A549 (cell line): ENCODE data around the gene GLB1L. TPM values are rescaled to one million over a fixed set of nuclear protein-coding genes. Genes with fewer than 3 reads are reported as not detected.

Experiments
- ATAC-seq, 2 experiments: fragments of 200-7000 bp in 1 of 2; fragments of >200 bp in 1 of 2; cut with Nextera tagmentation in 1 of 2; cut with Tn5 transposase in 1 of 2; 3 replicates each; pipeline versions ENCODE4 v1.8.0 to v1.9.1; 2018 to 2020; ENCODE audit warnings: mild to moderate bottlenecking in 1 of 2, moderate library complexity in 1 of 2
- CTCF ChIA-PET: fragments of 300-600 bp; sonication (Branson Sonifier 250); formaldehyde crosslinking; extraction: SDS; loops from one replicate; lab custom pipeline; 2021; ENCODE audit warnings: antibody characterized with exemption, inconsistent platforms; lab: Yijun Ruan, JAX
- POLR2A ChIA-PET: fragments of 350-600 bp; formaldehyde crosslinking; extraction: SDS; loops from one replicate; lab custom pipeline; 2021; ENCODE audit warnings: antibody characterized with exemption, inconsistent platforms; lab: Yijun Ruan, JAX
- DNase-seq, 2 experiments: peaks; one replicate each; pipeline versions ENCODE4 v3.0.0 to v3.0.0-alpha.2; 2011 to 2016; ENCODE audit warnings: low read depth in 1 of 2, low spot score in 1 of 2
- FAIRE-seq: peaks from 2 replicates; lab custom pipeline; 2011; peaks lifted over from hg19 to GRCh38; lab: Jason Lieb, UNC
- H3K27ac ChIP-seq, 2 experiments: fragments of >200 bp; sonication (Bioruptor Twin); formaldehyde crosslinking; 3 replicates each; pipeline ENCODE4 v1.5.1; 2016 to 2017
- H3K4me1 ChIP-seq: fragments of >200 bp; sonication (Bioruptor Twin); formaldehyde crosslinking; 3 replicates; pipeline ENCODE4 v1.6.1; 2016
- H3K4me2 ChIP-seq: fragments of >200 bp; sonication (Bioruptor Twin); formaldehyde crosslinking; 3 replicates; pipeline ENCODE4 v1.6.1; 2016
- H3K4me3 ChIP-seq: fragments of >200 bp; sonication (Bioruptor Twin); formaldehyde crosslinking; 3 replicates; pipeline ENCODE4 v1.5.1; 2016
- H3K9me3 ChIP-seq: fragments of >200 bp; sonication (Bioruptor Twin); formaldehyde crosslinking; 3 replicates; pipeline ENCODE4 v1.6.1; 2016
- CBX2 ChIP-seq: fragments of 200-600 bp; sonication (generic); IDR thresholded peaks from 2 replicates; pipeline ENCODE4 v1.6.1; 2016; ENCODE audit warnings: low read depth, mild to moderate bottlenecking, borderline replicate concordance
- CBX8 ChIP-seq: fragments of 200-600 bp; sonication (generic); IDR thresholded peaks from 2 replicates; pipeline ENCODE4 v1.6.1; 2016
- CEBPB ChIP-seq, 2 experiments: fragments of >200 bp in 1 of 2; sonication (Bioruptor Twin) in 1 of 2; formaldehyde crosslinking in 1 of 2; IDR thresholded peaks; 2 replicates each; pipeline ENCODE4 v1.6.1; 2012 to 2016
- E2F6 ChIP-seq: IDR thresholded peaks from 2 replicates; pipeline ENCODE4 v1.6.1; 2012; ENCODE audit warnings: low read depth, borderline replicate concordance
- EHMT2 ChIP-seq: fragments of 200-600 bp; sonication (generic); IDR thresholded peaks from 2 replicates; pipeline ENCODE4 v1.6.1; 2016; ENCODE audit warnings: antibody characterized with exemption, low read depth, mild to moderate bottlenecking, moderate library complexity
- EP300 ChIP-seq, 2 experiments: fragments of >200 bp; sonication (Bioruptor Twin); formaldehyde crosslinking; IDR thresholded peaks; 2 replicates in 1 of 2; 3 replicates in 1 of 2; pipeline ENCODE4 v1.6.1; 2016 to 2017
- FOSB ChIP-seq: fragments of 250-450 bp; sonication (Bioruptor Pico); IDR thresholded peaks from 2 replicates; pipeline ENCODE4 v1.5.0; 2020; ENCODE audit warnings: mild to moderate bottlenecking, moderate library complexity
- GATA3 ChIP-seq: IDR thresholded peaks from 2 replicates; pipeline ENCODE4 v1.6.1; 2012; ENCODE audit warnings: borderline replicate concordance
- HMGXB4 ChIP-seq: fragments of 250-450 bp; sonication (Bioruptor Pico); IDR thresholded peaks from 2 replicates; pipeline ENCODE4 v1.5.0; 2021; ENCODE audit warnings: mild to moderate bottlenecking, moderate library complexity, borderline replicate concordance
- KDM1A ChIP-seq: fragments of 200-600 bp; sonication (generic); IDR thresholded peaks from 2 replicates; pipeline ENCODE4 v1.6.1; 2016; ENCODE audit warnings: low read depth, mild to moderate bottlenecking
- KDM5A ChIP-seq: fragments of 200-600 bp; sonication (generic); IDR thresholded peaks from 2 replicates; pipeline ENCODE4 v1.6.1; 2016; ENCODE audit warnings: antibody characterized with exemption, mild to moderate bottlenecking
- MAX ChIP-seq: IDR thresholded peaks from 2 replicates; pipeline ENCODE4 v1.6.1; 2012
- MYC ChIP-seq: IDR thresholded peaks from 2 replicates; pipeline ENCODE4 v1.6.1; 2012; ENCODE audit warnings: mild to moderate bottlenecking, inconsistent platforms, low read length, improper control_type of control experiment, borderline replicate concordance
- NPAS2 ChIP-seq: fragments of 250-450 bp; sonication (Bioruptor Pico); IDR thresholded peaks from 2 replicates; pipeline ENCODE4 v1.8.0; 2022; ENCODE audit warnings: mild to moderate bottlenecking, moderate library complexity, borderline replicate concordance
- NR3C1 ChIP-seq: fragments of >200 bp; sonication (Bioruptor Twin); formaldehyde crosslinking; IDR thresholded peaks from 3 replicates; pipeline ENCODE4 v1.6.1; 2017
- PBX3 ChIP-seq: IDR thresholded peaks from 2 replicates; pipeline ENCODE4 v1.6.1; 2012
- RAD21 ChIP-seq, 2 experiments: fragments of >200 bp in 1 of 2; sonication (Bioruptor Twin) in 1 of 2; formaldehyde crosslinking in 1 of 2; IDR thresholded peaks in 1 of 2; conservative IDR thresholded peaks in 1 of 2; 2 replicates in 1 of 2; 3 replicates in 1 of 2; pipeline ENCODE4 v1.6.1; 2012 to 2018; ENCODE audit warnings: inconsistent platforms in 1 of 2
- RCOR1 ChIP-seq: fragments of 150-350 bp; IDR thresholded peaks from 2 replicates; pipeline ENCODE4 v1.6.1; 2014; ENCODE audit warnings: antibody characterized with exemption, low read length, low read depth
- REST ChIP-seq: fragments of 200-600 bp; sonication (generic); IDR thresholded peaks from 2 replicates; pipeline ENCODE4 v1.6.1; 2016; ENCODE audit warnings: antibody characterized with exemption, mild to moderate bottlenecking, moderate library complexity
- SMC3 ChIP-seq: fragments of >200 bp; sonication (Bioruptor Twin); formaldehyde crosslinking; IDR thresholded peaks from 3 replicates; pipeline ENCODE4 v1.6.1; 2018; ENCODE audit warnings: inconsistent platforms
- WGBS: methylation state at CpG from one replicate; pipeline ENCODE4 v1.1.6; 2017; ENCODE audit errors: missing lambda C conversion rate; 5-methylcytosine and 5-hydroxymethylcytosine counted together
- polyA plus RNA-seq, 4 experiments: library from polyadenylated mRNA; depleted of rRNA in 3 of 4; stranded (reverse); fragments of >200 nt; fragmentation: RNase III in 1 of 4; extraction: RNeasy Plus Mini Kit Qiagen cat#74134 plus additional on column Dnase treatment in 1 of 4; gene quantifications; 2 replicates in 3 of 4; 3 replicates in 1 of 4; pipeline ENCODE4 v1.2.3, GENCODE V29; 2011 to 2017

GLB1L gene
- polyA plus RNA-seq, 2 of the 4 experiments (the other 2 are of a cell fraction), result 5.9 to 8.7 TPM

- POLR2A ChIA-PET, result no interaction called here
- no peak for ATAC-seq
- no peak for FAIRE-seq
- CTCF ChIA-PET, result interaction anchor here (0.7 to 4.6 kb wide), 9 partner anchors 9 to 978 kb away, joined by 3 to 24 read pairs (median 3); partner anchors contain the start of genes TUBA4A and TUBA4B
- DNase-seq, result no peak
- Histone ChIP-seq H3K4me2 (peak overlapping the region; percentile 33), H3K9me3 (no peaks in the 10 kb centered on the region), H3K27ac (peak overlapping the region; percentile 29 to 96; a peak in 5 of 6 replicates), H3K4me3 (no peak overlapping the region), H3K4me1 (peaks cover 46% of the 10 kb centered on the region)
- WGBS, result 81% methylated on average over 8 of the region's 8 CpGs
- TF ChIP-seq REST, result no peak
These were observed 24.3 kb upstream of the GLB1L start for GRCh38 chr2:219269362-219270054.

GRCh38 chr2:219268294-219268693 is 23.1 kb upstream of the GLB1L start:
- DNase-seq (no peak), FAIRE-seq (no peak), ATAC-seq (no peak)
- Histone ChIP-seq H3K4me1 (peaks cover 33% of the 10 kb centered on the region), H3K4me2 (no peak overlapping the region), H3K27ac (0 out of 6 replicates have a peak overlapping the region, but pooled peaks of 1 of the 2 experiments have one; percentile 13), H3K9me3 (no peaks in the 10 kb centered on the region), H3K4me3 (no peak overlapping the region)
- POLR2A ChIA-PET, result no interaction called here
- TF ChIP-seq MYC, result no peak
- TF ChIP-seq NR3C1, result no peak
- TF ChIP-seq MAX, result no peak
- TF ChIP-seq CBX2, result no peak
- no peak for TF ChIP-seq CEBPB (IDR thresholded peaks at IDR 0.05)
- TF ChIP-seq SMC3, result no peak
- no peak for TF ChIP-seq RAD21 (conservative IDR thresholded peaks at IDR 0.05 in 1 of 2, IDR thresholded peaks at IDR 0.05 in 1 of 2)
- no peak for TF ChIP-seq FOSB (CRISPR knock-in tag)
- TF ChIP-seq RCOR1, result no peak
- no peak for TF ChIP-seq EHMT2
- no peak for TF ChIP-seq EP300 (IDR thresholded peaks at IDR 0.05)
- no peak for TF ChIP-seq PBX3
- no peak for TF ChIP-seq GATA3
- TF ChIP-seq CBX8, result no peak
- 89% methylated on average over 2 of the region's 2 CpGs for WGBS
- CTCF ChIA-PET, result interaction anchor here (1.4 to 4.6 kb wide), 3 partner anchors 14 to 27 kb away, joined by 3 to 24 read pairs (median 18); partner anchors contain the start of genes TUBA4A and TUBA4B

GRCh38 chr2:219266886-219267285 is 21.6 kb upstream of the GLB1L start:
- ATAC-seq (peak in 1 of 2 experiments; percentile 10; a peak in 1 of 6 replicates), FAIRE-seq (no peak), DNase-seq (no peak)
- ChIA-PET CTCF (interaction anchor here (1.0 to 4.6 kb wide), 5 partner anchors 9 to 31 kb away, joined by 3 to 20 read pairs (median 10); partner anchors contain the start of gene TUBA4A), POLR2A (no interaction called here)
- Histone ChIP-seq H3K27ac (peak overlapping the region in 1 of 2 experiments; percentile 50; a peak in 3 of 6 replicates), H3K4me2 (no peak overlapping the region), H3K4me3 (no peak overlapping the region), H3K4me1 (peaks cover 20% of the 10 kb centered on the region), H3K9me3 (no peaks in the 10 kb centered on the region)
- WGBS, result 86% methylated on average over 1 of the region's 1 CpG
- TF ChIP-seq E2F6 (no peak), CEBPB (IDR thresholded peaks at IDR 0.05) (no peak), KDM5A (no peak), REST (no peak), KDM1A (no peak), NPAS2 (CRISPR knock-in tag) (no peak), EP300 (IDR thresholded peaks at IDR 0.05) (no peak), HMGXB4 (CRISPR knock-in tag) (no peak)
